CD4-positive, alpha-beta T cell treated with Interferon alpha-2 for 1 hour (primary cell): ENCODE measurements around the gene NXPH3.
"Not testable (repeated sequence)": the region's sequence is repeated elsewhere in the genome, so short reads cannot be mapped to it uniquely, and the experiment has no call there.

Source experiments
- DNase-seq, 2 donors: peaks; one replicate each; pipeline ENCODE4 v3.0.0-alpha.2; 2020 to 2022

NXPH3 gene

GRCh38 chr17:49554694-49555494, 20.8 kb upstream of the NXPH3 start:
- DNase-seq = no peak

- no peak for DNase-seq
These were observed 20.0 kb upstream of the NXPH3 start for GRCh38 chr17:49555495-49556222.

GRCh38 chr17:49556223-49556943, 19.3 kb upstream of the NXPH3 start:
- DNase-seq = peak; percentile 79 to 85

GRCh38 chr17:49557312-49558024, 18.2 kb upstream of the NXPH3 start:
- peak; percentile 25 to 57 for DNase-seq

GRCh38 chr17:49564638-49565037, 11.0 kb upstream of the NXPH3 start:
- no peak for DNase-seq

GRCh38 chr17:49565948-49566491, 9.7 kb upstream of the NXPH3 start:
- DNase-seq = no peak

- DNase-seq = no peak
These were observed 9.0 kb upstream of the NXPH3 start for GRCh38 chr17:49566668-49567071.

- DNase-seq = no peak
These were observed 8.6 kb upstream of the NXPH3 start for GRCh38 chr17:49567104-49567521.

- peak; percentile 83 to 86 for DNase-seq
These were observed 7.6 kb upstream of the NXPH3 start for GRCh38 chr17:49567871-49568694.

GRCh38 chr17:49568695-49569047, 7.0 kb upstream of the NXPH3 start:
- DNase-seq = not testable (repeated sequence)

- no peak for DNase-seq
These were observed 5.0 kb upstream of the NXPH3 start for GRCh38 chr17:49570540-49571242.

- no peak for DNase-seq
These were observed 4.4 kb upstream of the NXPH3 start for GRCh38 chr17:49571283-49571682.

GRCh38 chr17:49571764-49572163, 3.9 kb upstream of the NXPH3 start:
- DNase-seq = no peak

GRCh38 chr17:49572226-49572625, 3.4 kb upstream of the NXPH3 start:
- DNase-seq = no peak

GRCh38 chr17:49572806-49573420, 2.8 kb upstream of the NXPH3 start:
- no peak for DNase-seq

- DNase-seq = no peak
These were observed 2.0 kb upstream of the NXPH3 start for GRCh38 chr17:49573510-49574322.

- no peak for DNase-seq
These were observed 1.3 kb upstream of the NXPH3 start for GRCh38 chr17:49574323-49574781.

GRCh38 chr17:49574945-49575678, 559 bp upstream of the NXPH3 start:
- DNase-seq = no peak
